Stimulated activated naive CD4-positive, alpha-beta T cell treated with Interleukin-2 at 50 U/mL for 16 hours (primary cell): Measurements from ENCODE around the gene RXRA.

Experiments
- DNase-seq: peaks from one replicate; lab custom pipeline; 2025; lab: John Stamatoyannopoulos, UW

The RXRA gene

DNA sequence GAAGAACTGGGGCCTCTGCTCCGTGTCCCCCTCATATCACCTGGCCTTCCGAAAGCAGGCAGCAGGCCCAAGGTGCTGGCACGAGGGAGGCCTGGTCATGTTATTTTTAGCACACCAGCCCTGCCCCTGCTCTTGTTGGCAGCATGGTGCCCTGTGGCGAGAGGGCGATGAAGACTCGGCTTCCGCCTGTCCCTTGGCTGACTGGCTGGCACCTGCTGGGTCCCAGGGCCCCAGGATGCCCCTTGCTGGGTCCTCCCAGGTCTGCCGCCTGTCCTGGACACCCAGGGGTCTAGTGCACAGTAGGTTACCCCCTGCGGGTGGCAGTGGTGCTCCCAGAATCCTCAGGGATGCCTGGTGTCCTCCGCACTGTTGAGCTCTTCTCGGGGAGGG is 77.0 kb downstream of the RXRA start:
- no peak for DNase-seq

DNA sequence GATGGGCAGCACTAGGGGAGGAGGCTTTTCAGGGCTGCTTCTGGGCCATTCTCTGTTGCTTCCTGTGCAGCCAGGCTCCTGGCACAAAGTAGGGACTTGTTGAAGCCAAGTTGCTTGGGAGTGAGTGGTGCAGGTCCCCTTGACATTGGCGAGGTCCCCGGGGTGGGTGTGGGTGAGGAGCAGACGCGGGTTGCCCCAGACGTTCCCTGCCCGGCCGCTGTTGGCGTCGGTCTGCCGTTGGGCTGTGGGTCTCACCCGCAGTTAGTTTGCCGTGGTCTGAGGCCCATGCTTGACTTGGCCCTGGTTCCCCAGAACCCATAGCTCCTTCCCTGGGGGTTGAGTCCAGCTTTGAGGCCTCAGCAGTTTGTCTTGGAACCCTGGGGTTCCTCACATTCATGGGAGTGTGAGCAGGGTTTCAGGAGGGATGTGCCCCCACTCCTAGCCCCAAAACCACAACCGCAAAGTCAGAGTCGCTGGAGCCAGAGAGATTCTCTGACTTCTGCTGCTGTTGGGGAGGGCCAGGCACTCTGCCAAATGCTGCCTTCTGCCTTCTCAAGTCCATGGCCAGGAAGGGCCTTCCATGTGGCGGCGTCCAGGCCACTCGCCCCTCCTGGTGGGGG is 77.5 kb downstream of the RXRA start:
- peak; percentile 27 for DNase-seq

DNA sequence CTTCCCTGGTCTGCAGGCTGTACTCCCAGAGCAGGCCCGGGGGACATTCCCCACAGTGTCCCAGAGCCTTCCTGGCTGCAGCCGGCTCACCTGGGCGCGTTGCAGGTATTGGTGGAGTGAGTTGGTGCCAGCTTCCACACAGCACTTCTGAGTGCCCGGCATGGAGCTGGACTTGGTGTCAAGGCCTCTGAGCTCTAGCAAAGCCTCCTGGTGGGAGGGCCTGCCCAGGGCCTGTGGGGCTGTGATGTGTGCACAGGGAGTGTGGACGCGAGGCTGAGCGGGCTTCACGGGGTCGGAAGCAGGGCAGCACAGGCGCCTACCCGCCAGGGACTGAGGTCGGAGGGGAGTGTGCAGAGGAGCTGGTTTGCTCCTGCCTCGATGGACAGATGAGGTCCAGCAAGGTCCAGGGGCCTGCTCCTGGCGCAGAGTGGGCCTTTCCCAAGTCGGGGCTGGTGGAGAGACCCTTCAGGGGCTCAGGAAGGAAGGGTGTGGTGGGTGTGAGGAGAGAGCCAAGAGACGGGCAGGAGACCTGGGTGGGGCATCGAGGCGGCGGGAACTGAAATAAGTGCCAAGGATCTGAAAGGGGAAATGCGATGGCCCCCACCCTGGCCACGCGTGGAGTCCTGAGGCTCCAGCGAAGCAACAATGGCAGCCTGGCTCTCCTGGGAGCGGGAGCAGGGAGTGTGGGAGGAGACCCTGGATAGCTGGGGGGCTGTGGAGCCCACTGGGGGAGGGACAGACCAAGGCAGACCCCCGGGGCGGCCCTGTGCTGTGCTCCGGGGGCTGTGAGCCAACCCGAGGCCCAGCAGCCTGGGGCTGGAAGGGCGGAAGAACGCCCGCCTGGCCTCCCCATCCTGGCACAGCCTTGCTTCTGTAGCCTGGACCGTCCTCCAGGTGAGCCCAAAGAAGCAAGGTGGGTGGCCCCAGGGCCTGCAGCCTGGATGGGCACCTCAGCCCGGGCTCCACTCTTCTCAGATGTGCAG is 78.4 kb downstream of the RXRA start:
- no peak for DNase-seq

DNA sequence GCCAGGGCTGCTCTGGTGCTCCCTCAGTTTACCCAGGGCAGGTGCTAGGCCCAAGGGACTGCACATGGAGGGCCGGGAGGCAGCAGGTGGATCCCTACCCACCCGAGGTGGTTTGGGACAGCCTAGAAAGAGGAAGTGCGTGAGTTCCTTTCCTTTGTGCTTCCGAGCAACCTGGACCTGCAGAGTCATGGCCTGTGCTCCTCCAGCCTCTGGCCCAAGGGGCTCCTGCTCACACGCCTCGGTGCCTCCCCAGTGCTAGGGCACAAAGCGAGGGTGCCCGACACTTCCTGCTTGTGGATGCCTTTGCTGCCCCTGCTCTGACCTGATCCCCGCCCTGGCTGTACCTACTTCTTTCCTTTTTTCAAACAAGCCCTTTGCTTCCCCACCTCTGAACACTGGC is 79.3 kb downstream of the RXRA start:
- no peak for DNase-seq

DNA sequence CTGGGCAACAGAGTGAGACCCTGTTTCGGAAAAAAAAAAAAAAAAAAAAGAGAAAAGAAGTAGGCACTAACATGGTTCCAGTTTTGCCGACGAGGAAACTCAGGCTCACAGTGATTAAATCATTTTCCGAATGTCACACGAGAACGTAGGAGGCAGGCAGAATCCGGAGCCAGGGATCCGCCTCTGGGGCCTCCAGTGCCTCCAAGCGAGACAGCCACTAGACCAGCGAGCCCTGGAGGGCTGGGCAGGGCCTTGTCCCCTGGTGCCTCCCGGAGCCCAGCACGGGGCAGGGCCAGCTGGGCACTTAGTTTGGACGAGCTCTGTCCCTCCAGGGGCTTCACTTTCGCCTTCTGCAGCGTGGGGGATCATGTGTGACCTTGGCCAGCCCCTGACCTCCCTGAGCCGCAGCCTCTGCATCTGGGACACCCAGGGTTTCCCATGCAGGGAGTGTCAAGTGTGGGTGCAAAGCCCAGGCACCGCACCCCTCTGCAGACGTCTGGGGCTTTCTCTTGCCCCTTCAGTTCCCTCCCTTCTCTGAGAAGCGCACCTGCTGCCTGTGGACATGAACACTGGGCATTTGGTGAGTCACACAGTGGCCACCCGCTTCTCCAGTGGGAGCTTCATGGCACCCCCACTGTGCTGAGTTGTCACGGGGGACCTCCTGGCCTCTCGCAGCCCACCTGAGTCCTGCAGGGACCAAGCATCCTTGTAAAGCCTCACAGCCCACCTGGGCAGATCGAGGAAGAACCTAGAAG is 80.3 kb downstream of the RXRA start:
- DNase-seq, result no peak

DNA sequence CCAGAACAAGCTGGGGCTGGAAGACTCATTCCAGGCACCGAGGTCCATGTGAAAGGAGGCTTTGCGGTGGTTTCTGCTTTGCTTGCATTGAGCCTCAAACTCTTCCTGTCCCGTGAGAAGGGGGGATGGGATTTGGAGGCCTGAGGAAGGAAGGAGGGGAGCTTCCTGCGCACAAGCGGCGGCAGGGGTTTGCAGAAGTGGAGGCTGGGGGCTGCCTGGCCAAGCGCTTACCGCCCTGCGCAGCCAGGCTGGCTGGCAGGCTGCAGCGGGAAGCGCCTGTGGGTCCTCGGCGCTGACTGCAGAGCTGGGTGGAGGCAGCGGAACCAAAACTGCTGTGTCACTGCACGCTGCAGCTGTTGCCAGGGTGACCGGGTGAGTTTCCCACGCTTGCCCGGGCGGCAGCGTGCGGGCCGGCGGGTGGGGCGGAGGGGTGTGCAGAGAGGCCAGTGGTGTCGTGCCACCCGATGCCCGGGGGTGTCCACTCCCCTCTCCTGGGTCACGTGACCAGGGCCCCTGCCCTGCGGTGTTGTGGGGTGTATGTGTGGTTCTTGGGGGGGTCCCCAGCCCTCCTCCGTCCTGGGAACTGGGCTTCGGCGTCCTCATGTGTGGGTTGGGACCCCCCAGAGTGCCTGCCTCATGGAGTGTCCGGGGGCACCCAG is 81.0 kb downstream of the RXRA start:
- DNase-seq, result peak; percentile 77

DNA sequence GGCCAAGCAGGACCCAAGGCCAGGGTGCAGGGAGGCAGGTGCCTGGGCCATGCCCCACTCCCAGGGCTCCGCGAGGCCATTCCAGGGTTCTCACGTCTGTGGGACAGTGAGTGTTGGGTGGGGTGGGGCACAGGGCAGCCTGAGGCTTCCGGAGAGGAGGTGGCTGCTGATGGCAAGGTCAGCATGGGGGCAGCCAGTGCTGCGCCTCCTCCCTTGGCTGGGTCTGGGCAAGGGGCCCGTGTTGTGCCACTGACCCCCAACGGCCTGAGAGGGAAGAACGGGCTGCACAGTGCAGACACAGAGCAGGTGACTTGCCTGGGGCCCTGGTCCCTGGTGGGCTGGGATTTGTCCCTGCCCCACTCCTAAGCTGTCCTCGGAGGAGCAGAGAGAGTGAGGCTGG is 82.1 kb downstream of the RXRA start:
- no peak for DNase-seq

DNA sequence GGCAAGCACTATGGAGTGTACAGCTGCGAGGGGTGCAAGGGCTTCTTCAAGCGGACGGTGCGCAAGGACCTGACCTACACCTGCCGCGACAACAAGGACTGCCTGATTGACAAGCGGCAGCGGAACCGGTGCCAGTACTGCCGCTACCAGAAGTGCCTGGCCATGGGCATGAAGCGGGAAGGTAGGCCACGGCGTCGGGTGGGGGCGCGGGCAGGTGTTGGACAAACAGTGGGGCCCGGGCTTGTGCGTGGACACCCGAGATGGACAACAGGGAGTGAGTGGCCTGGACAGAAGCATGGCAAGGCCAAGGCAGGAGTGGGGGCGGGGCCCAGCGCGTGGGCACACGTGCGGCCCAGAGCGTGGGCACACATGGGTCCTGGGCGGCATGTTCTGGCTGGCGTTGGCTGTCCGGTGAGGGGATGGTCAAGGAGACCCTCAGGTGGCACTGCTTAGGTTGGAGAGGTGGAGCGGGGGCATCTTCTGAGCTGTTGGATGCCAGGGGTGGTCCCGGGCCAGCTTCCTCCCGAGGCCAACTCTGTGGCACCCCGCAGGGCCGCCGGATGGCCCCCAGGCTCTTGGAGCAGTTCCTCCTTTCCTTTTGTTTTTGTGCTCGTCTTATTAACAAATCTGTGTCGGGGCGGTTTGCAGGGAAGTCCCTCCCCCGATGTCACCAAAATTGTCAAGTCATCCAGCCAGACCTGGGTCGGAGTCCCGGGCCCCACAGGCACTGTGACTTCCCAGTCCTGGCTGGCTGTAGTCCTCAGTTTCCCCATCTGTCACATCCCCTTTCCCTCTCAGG is 82.9 kb downstream of the RXRA start:
- no peak for DNase-seq

DNA sequence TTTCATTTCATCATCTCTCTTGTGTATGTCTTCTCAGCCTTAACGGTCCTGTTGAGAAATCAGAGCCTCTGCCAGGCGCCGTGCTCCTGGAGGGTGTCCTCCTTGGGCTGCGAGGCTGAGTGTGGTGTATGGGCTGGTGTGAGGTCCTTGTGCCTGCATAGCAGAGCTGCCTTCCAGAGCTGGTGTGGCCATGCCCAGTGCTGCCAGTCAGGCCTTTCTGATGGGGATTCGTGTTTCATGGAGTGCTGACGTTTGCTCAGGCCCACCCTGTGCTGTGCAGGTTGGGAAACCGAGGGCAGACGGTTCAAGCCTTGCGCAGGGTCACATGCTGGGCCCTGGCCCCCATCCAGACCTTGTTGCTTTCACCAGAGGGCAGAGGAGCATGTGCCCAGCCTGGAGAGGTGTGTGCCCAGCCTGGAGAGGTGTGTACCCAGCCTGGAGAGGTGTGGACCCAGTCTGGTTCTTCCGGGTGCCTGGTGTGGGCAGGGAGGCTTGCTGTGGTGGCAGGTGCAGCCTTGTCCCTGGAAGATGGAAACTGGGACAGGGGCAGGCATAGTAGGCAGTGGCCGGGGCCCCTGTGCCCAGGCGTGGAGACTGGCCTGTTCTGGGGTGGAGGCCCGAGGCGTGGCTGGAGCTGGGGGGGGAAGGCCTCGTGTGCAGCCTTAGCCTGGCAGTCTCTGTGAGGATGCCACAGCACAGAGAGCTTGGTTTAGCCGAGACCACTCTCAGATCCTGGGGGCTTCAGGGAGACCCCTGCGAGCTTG is 84.0 kb downstream of the RXRA start:
- DNase-seq, result no peak

DNA sequence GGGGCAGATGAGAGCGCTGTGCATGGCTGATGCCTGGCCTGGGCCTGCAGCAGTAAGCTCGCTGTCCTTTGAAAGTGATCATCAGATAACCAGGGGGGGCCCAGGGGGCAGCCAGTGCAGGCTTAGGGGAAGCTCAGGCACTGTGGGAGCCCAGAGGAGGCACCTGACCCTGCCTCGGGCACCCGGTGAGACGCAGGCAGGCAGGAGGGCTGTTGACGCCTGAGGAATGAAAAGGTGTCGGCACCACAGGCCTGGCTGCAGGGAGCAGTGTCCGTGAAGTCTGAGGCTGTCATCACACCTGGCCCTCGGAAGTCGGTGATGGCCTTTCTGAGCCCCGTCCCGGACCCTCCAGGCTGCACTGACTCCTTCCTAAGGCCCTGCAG is 84.6 kb downstream of the RXRA start:
- no peak for DNase-seq

DNA sequence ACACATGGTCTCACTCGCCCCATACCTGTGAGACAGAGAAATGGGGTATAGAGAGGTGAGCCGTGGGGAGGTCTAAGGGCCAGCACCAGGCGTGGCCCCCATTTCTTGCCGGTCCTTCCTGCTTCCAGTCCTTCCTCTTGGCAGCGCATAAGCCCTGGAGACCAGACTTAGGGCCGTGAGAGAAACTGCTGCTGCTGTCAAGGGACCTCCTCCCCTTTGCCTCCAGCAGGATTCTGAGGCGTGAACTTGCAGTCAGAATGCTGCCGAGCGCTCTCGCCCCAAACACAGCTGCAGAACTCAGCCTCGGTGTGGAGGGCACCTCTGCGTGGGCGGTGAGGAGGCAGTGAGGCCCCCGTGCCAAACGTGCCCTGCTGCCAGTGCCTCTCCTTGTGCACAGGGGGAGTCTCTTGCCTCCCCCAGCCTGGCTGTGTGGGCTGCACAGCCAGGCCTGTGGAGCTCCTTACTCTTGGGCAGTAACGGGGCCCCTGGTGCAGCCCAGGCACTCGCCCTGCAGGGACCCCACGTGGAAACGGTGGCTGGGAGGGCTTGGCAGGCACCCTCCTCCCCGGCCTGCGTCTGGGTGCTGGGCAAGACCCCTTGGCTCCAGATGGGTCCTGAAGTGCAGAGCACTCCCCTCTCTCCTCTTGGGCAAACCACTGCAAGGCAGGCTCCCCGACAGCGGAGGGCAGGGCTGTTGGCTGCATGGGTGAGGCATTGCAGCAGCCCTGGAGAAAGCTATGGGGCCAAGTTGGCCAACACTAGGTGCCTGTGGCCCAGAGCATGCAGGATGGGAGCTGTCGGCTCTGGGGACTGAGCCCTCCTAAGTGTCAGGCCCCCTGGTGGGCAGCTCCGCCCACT is 85.4 kb downstream of the RXRA start:
- no peak for DNase-seq

DNA sequence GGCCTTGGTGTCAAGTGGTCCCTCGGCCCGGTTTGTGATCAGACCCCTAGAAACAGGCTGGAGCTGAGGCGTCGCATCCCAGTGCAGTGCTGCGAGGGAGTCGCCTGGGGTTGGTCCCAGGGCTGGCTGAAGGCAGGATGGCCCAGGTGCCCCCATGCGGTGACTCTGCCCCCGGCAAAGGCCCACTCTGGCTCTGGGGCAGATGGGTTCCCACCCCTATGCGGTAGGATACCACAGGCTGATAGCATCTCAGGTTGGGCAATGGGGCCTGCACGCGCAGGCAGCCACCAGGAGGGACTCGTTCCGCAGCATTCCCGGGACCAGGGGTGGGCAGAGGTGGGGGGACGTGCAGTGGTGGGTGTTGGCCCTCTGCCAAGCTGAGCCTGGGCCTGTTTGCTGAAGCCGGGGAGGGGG is 86.0 kb downstream of the RXRA start:
- no peak for DNase-seq

DNA sequence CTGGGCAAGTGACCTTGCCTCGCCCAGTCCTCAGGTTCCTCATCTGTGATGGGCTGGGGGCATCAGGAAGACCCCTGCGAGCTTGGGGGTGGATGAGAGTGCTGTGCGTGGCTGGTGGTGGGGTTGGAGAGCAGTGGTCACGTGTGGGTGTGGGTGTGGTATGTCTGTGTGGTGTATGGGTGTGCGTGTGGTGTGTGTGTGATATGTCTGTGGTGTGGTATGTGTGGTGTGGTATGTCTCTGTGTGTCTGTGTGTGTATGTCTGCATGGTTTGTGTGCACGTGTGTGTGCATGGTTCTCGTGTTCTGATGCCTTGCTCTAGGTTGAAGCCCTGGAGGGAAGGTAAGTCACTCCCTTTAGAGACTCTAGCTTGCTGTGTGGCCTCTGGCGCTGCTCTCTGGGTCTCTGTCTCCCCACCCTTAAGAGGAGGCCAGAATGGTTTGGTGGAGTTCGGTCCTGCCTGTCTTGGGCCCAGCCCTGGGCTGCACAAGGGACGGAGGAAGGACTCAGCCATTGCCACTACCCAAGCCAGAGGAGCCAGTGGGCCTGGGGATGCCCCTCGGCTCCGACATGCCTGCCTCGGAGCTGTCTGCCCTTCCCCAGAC is 87.0 kb downstream of the RXRA start:
- DNase-seq, result no peak

DNA sequence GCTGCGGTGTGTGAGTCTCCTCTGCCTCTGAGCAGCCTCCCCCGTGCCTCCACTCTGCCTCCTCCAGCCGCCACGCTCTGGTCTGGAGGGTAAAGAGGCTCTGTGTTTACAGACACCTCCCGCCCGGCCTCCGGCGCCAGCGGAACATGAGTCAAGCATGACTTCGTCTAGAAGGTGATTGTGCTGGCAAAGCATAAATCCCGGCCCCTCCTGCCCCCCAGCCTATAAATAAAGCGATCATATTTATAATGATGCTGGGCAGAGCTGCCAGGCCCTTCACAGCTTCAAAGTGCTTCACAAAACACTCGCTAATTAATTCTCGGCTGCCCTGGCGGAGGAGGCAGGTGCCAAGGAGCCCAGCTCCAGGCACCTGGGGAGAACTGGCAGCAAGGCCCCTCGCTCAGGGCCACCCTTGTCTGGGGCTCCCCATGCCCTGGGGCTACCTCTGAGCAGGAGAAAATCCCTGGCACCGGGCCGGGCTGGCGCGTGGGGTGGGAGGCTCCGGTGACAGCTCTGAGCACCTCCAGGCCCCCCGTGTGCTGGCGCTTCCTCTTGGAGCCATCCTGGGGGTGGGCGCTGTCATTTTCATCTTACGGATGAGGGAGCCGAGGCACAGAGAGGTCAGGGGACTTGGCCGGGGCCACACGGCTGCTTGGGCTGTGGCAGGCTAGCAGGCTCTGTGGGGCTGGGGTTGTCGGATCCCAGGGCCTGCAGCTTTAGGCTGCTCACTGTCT is 87.8 kb downstream of the RXRA start:
- no peak for DNase-seq

DNA sequence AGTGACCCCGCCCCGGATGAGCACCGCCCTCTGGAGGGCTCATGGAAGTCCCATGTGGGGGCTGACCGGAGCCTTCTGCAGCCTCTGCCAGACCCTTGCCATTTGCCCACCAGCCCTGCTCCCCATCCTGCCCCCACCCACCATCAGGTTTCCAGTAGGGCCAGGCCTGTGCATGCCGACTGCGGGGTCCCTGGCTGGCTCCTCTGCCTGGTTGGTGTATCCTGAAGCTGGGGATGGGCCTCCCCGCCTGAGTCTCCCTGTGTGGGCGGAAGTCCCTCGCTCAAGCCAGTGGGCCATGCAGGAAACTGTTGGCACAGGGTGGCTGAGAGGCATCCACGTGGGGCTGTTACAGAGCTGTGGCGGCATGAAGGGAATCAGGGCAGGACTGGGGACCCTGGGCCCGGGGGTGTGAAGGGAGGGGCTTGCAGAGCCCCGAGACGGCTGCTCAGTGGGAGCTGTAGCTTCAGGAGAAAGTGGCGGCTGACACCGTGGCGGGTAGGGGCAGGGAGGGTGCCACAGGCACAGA is 88.7 kb downstream of the RXRA start:
- DNase-seq, result no peak

DNA sequence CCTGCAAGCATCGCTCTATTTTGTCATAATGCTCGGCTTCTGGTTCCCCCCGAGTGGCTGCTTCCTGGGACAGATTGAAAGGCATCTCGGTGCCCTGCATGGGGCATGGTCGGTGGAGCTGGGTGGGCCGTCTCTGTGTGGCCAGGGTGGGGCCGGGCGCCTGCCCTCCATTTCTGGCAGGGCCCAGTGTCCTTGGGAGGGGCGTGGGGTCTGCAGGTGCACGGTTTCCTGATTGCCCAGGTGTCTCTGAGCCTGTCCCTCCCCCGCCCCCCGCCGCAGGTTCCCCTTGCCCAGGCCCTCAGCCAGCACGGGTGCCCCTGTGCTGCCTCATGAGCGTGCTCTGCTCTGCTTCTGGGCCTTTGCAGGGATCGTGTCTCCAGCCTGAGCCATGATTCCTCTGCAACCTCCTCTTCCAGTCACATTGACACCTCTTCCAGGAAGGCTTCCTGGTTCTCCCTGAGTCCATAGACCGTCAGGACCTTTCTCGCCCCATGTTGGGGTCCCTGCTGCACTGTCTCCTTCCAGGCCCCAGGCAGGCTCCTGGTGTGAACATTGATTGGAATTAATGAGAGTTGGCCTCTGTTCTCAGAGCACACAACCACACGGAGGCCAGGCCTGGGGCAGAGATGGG is 90.2 kb downstream of the RXRA start:
- no peak for DNase-seq

DNA sequence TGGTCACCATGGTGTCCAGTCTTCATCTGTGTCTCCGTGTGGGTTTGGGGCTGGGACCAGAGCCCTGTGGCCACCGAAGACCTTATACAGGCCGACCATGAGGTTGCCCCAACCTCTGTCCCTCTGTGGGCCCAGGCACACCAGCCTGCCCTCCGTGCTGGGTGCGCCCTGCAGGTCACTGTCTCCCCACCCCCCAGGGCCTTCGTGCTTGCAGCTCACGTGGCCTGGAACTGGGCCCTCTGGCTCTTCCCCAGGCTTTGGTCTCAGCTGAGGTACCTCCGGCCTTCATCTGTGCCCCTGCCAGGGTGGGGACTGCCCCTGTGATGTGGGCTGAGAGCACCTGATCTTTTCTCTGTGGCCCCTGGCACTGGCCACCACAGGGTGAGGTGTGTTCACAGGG is 92.1 kb downstream of the RXRA start:
- DNase-seq, result no peak
